GM19025 (cell line): Measurements from ENCODE around the gene C3orf52.

Experiments used
- ATAC-seq: cut with Tn5 transposase; IDR thresholded peaks from one replicate; pipeline ENCODE4 v1.9.1; 2021; ENCODE audit warnings: mild to moderate bottlenecking, low read depth, moderate library complexity; ENCODE audit not compliant: unreplicated experiment

The C3orf52 gene

DNA sequence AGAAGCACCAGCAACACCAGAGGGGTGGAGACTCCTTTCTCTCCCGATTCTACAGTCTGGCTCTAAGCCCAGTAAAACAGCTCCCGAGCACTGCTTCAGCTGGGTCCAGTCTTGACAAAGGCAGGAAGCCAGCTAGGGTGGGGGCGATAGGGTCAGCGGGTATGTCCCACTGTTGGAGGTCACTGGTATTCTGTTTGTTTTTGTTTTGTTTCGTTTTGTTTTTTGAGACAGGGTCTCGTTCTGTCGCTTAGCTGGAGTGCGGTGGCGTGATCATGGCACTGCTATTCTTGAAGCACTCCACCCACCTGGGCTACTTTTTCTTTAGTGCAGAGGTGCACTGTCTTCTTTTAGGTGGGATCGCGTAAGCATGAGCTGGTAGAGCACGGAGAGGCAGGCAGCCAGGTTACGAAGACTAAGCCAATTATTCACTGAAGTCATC, 30.6 kb downstream of the C3orf52 start:
- no peak for ATAC-seq

DNA sequence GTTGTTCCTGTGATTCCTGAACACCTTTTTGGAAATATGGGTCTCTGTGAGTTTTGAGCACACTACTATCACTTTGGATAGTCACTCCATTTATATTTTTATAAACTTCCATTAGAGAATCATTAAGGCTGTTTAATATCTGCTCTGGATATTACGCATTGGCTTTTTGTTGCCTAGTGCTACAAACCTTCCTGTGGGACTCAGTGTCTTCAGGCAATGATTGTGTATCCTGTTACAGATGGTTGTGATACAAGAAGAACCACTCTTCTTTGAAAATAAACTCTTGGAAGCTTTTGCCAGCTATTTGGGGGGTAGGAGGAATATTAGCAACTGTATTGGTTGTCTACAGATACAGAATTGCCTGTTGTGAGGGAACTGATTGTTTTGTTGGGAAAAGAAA, 31.2 kb downstream of the C3orf52 start:
- no peak for ATAC-seq

DNA sequence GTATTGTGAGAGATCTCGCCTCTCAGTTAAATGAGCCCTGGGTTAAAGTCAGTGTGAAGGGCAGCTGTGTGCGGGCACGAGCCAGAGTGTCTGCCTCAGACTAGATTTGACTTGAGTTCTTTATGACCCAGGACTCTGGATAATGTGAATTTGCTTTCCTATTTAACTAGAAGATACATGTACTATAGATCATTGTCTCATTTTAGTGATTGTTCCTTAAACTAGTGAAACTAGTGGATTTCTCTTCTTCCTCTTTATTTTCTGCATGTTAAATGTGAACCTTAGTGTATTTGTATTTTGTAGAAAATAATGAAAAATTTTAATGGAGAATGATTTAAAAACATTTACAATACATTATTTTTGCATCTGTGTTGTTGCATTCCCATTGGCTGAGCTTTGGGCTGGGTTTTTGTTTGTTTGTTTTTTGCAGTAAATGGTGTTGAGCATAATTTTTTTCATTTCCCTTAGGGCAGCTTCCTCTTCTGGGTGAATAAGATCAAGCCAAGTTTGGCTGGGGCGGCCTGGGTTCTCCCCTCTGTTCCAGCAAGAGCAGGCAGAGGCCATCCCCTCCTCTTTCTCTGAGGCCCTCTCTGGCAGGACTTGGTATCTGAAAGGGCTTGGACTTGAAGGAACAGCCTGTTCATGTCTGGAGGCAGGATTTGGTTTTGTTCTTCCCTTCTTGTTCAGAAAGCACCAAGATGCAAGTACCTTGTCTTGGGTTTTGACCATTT, 31.8 kb downstream of the C3orf52 start:
- ATAC-seq, result no peak

GRCh38 chr3:112119962-112120836, 34.0 kb downstream of the C3orf52 start:
- no peak for ATAC-seq

DNA sequence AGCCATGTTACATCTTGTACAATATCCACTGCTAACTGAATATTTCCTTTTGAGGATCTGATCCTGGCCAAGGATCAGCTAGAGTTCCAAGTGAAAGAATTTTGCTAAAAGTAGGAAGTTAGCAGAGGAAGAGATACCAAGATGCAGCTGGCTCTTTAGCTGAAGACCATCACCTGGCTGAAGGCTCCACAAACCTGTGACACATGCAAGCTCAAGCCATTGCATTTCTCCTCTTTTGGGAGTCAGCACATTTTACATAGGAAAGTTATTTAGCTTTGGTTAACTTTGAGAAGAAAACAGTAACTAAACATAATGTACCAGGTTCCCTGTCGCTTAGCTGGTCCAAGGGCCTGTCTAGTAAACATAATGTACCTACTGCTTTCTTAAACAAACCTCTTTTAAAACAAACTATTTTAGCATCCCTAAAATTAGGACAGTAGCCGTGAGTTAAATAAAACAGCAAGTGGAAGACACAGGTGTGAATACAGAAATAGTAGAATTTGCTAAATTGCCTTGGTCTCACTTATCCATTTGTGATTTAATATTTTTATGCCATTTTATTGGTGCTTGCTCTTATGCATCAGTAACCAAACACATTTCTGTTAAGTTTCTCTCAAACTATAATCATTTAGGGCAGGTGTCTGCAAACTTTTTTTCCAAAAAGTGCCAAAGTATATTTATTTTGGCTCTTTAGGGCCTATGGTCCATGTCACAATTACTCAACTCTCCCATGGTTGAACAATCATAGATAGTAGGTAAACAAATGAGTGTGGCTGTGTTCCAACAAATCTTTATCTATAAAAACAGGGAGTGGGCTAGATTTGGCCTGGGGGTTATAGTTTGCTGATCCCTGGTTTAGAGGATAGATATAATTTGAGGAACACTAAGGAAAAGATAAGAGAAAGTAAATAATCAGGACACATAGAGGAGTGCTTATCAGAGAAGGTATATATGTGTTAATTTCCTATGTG, 35.7 kb downstream of the C3orf52 start:
- ATAC-seq, result no peak

DNA sequence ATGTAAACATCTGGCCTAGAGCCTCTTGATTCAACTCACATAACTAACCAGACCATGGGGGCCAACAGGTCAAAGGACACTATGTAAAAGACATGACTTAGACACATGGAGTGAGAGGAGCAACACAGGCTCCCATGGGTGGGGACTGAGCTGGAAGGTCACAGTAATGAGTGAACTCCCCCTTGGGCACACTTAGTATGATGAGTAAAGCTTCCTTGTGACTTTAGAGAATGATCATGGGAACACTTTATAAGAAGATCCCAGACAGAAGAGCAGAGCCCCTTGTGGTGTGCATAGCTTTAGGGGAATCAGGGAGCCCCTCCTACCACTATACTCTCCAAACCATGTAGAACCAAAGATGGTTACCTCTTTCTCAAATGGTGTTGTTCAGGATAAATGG, 36.7 kb downstream of the C3orf52 start:
- no peak for ATAC-seq

- no peak for ATAC-seq
These were observed 37.4 kb downstream of the C3orf52 start for GRCh38 chr3:112123548-112123947.

DNA sequence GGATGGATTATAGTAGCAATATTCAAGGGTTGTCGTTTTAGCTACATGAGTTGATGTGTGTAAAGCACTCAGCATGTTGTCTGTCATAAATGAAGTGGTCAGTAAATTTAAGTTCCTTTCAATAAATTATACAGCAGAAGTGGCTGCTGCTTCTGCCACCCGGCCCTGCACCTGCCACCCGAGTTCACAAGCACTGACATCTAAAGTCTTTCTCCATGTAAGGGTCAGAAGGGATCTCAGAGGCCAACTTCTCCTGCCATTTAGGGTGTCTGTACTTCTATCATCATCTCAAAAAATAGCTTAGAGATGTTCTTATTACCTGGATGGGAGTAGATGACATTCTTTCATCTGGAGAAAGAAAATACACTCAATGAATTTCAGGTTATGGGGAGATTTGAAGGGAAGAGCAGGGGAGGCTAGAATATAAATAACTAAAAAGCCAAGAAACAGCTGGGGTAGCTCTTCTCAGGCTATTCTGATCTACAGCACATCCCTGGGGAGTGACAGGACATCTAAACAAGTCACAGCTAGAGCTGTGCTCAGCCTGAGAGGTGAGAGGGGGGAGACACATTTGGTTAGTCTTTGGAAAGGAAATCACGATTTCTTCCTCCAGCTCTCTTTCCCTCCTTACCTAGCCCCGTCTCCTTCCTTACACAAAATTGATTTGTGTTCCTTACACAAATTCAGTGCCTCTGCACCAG, 38.9 kb downstream of the C3orf52 start:
- ATAC-seq, result no peak

DNA sequence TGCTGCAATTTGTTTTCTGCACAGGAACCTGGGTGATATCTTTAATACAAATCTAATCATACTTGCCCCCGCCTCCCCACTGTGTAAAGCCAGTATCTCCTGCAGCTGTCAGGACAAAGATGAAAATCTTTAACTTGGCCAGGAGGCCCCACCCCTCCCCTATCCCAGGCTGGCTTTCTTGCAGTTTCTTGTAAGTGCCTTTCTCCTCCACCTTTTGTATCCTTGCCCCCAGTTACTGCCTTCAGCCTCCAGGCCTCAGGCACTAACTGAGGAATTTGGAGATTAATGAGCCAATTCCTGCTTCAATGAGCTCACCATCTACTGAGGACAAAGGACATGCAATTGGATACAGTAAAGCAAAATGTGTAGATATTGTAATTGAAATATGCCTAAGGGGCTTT, 40.3 kb downstream of the C3orf52 start:
- ATAC-seq, result no peak

DNA sequence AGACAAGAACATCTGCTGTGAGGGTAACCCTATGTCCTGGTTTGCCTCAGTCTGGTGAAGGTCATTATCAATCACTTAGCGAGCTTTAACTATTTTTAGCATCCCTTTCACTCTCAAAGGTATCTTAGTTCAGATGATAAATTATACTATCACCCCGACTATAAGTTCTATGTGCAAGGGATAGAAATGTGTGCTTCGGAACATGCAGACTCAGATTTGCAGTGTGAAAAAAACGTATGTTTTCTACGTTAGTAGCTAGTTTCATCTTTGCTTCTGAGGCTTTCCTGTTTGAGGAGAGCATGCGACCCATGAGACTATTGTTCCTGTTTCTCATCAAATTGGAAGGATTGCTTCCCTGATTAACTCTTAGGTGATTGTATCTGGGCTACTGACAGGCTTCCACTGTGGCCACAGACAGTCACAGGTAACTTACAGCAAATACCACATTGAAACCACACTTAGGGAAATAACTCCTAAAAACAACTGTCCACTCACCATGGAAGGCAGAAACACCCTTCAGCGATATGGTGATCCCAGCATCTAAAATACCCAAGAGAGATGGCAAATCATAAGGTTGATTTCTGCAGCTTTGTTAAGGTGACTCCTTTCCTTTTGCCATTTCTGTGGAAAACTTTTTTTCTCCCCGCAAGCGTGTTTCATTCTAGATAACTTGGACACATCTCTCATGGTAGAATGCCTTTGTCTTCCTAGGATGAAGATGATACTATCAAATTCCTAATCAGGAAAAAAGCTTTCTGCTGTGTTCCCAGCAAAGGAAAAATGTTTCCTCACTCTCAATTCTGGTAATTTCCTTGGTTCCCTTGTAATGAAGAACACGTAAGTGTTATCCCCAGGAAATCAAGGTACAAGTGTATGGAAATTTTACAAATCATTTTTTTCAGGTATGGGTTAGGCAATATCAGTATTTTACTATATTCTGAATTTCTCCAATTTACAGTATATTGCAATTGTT, 41.6 kb downstream of the C3orf52 start:
- ATAC-seq, result no peak

- peak; percentile 25 for ATAC-seq
These were observed 42.9 kb downstream of the C3orf52 start for GRCh38 chr3:112128843-112129727.

GRCh38 chr3:112129925-112130637, 43.9 kb downstream of the C3orf52 start:
- no peak for ATAC-seq

GRCh38 chr3:112130638-112130993, 44.4 kb downstream of the C3orf52 start:
- ATAC-seq, result no peak

DNA sequence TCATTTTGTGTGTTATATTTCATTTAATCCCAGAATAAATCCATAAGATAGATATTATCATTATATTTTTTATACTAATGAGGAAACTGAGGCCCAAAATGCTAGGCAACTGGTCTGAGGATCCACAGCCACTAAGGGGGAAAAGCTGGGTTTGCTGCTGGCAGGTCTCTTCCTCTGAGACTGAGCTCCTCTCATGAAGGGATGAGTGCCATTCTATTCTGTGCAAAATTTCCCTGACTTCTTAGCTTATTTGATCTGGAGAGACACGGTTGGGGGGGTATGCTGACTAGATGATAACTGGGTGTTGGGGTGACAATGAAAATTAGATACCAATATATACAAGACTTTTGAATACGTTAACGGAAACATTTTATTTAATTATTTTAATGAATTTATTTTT, 44.9 kb downstream of the C3orf52 start:
- ATAC-seq, result no peak

DNA sequence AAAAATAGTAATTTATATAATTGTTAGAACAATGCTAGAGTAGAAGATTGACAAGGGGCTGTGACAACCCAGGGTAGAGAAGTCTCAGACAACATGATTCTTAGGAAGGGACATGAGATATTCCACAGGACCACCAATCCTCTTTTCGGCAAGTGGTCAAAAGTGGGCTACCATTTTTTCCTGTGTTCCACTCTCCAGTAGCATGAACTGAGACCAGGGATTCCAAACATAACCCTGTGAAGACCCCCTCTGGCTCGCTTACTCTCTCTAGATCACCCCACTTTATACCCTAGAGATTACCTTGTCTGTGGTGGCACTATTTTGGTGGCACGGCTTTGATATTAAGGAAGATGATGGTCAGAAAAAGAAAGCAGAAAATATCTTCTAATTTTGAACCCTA, 45.9 kb downstream of the C3orf52 start:
- no peak for ATAC-seq

- peak; percentile 0 for ATAC-seq
These were observed 46.4 kb downstream of the C3orf52 start for GRCh38 chr3:112132554-112132953.

- peak; percentile 75 for ATAC-seq
These were observed 46.8 kb downstream of the C3orf52 start, which contains the start of gene GCSAM for GRCh38 chr3:112132975-112133448. GCSAM (minus strand) TSS chr3:112133248; CDS start chr3:112133120, 128 bp downstream.
